SHP77 (cell line): Measurements from ENCODE around the gene IFIT5.
"Not testable (repeated sequence)": the region's sequence is repeated elsewhere in the genome, so short reads cannot be mapped to it uniquely, and the experiment has no call there.

Source experiments
- DNase-seq, 2 experiments: peaks; one replicate each; lab custom pipeline; 2025; lab: John Stamatoyannopoulos, UW

The IFIT5 gene

GRCh38 chr10:89414146-89414878 lies at the start of gene IFIT5:
Gene IFIT5, plus strand, starts transcription at chr10:89414568. Its CDS starts 231 bp downstream, at chr10:89414799.
- DNase-seq = peak in 1 of 2 experiments; percentile 44

- no peak for DNase-seq
Measured at GRCh38 chr10:89367529-89367928, 46.8 kb upstream of the IFIT5 start.

GRCh38 chr10:89368129-89368528 lies 46.2 kb upstream of the IFIT5 start:
- no peak for DNase-seq

- DNase-seq = no peak
Measured at GRCh38 chr10:89369156-89370105, 44.9 kb upstream of the IFIT5 start.

GRCh38 chr10:89371079-89371478 lies 43.3 kb upstream of the IFIT5 start:
- DNase-seq = no peak

- DNase-seq = no peak
Measured at GRCh38 chr10:89371987-89372386, 42.4 kb upstream of the IFIT5 start.

GRCh38 chr10:89373916-89374711 lies 40.3 kb upstream of the IFIT5 start:
- no peak for DNase-seq

GRCh38 chr10:89374713-89375141 lies 39.6 kb upstream of the IFIT5 start:
- DNase-seq = no peak

GRCh38 chr10:89377705-89378637 lies 36.4 kb upstream of the IFIT5 start, which contains the start of gene IFIT1B:
Gene IFIT1B, plus strand, starts transcription at chr10:89378056. Its CDS starts 80 bp downstream, at chr10:89378136.
- no peak for DNase-seq

- DNase-seq = no peak
Measured at GRCh38 chr10:89379103-89379502, 35.3 kb upstream of the IFIT5 start.

- no peak for DNase-seq
Measured at GRCh38 chr10:89382757-89383156, 31.6 kb upstream of the IFIT5 start.

GRCh38 chr10:89384474-89385340 lies 29.7 kb upstream of the IFIT5 start:
- DNase-seq = no peak

- no peak for DNase-seq
Measured at GRCh38 chr10:89388806-89389205, 25.6 kb upstream of the IFIT5 start.

GRCh38 chr10:89389254-89389653 lies 25.1 kb upstream of the IFIT5 start:
- DNase-seq = no peak

GRCh38 chr10:89390476-89391225 lies 23.7 kb upstream of the IFIT5 start:
- DNase-seq = no peak

GRCh38 chr10:89391226-89391576 lies 23.2 kb upstream of the IFIT5 start:
- not testable (repeated sequence) for DNase-seq

- peak; percentile 32 to 36 for DNase-seq
Measured at GRCh38 chr10:89391907-89392756, 22.2 kb upstream of the IFIT5 start, which contains the start of gene IFIT1. Gene IFIT1, plus strand, starts transcription at chr10:89392623. Its CDS starts 90 bp downstream, at chr10:89392713.

- no peak for DNase-seq
Measured at GRCh38 chr10:89392974-89393373, 21.4 kb upstream of the IFIT5 start.
